ENCODE results near the gene GPR3. TPM values are rescaled to one million over a fixed set of nuclear protein-coding genes. Genes with fewer than 3 reads are reported as not detected.

Gene GPR3
- total RNA-seq, 4 donors from 2014 or later: not detected

DNA sequence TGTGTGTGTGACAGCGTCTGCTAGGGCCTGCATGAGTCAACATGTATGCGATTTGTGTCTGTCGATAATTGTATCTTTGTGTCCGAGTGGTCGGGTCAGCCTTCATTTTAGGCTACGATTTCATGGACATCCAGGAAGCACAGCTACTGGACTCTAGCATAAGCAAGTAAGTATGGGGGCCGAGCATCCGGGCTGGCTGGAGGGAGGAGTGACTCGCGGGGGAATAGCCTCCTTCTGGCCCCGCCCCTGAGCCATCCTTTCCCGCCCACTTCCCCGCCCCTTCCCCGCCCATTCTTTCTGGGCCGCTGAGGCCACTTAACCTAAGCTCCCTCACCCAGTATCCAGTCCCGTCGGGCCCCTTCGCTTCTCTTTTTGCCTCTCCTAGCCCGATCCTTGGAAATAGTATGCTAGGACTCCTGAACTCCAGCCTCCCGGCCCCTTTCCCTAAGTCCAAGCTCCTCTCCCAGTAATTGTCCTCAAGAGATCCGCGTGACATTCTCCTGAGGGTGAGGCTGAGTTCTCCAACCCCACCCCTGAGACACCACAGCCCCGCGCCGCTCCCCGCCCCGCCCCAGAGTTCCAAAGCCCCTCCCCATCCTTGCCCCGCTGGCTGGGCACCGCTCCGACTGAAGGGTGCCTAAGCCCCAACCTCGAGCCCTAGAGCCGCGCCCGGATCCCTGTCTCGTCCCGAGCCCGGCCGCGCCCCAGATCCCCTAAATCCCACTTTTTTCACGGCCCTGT is 26.9 kb upstream of the GPR3 start:
- Histone ChIP-seq H3K27me3 (no peaks in the 10 kb centered on the region), H3K36me3 (peaks cover 0 to 11% (median 0%) of the 10 kb centered on the region in 3 donors), H3K27ac (peak overlapping the region; percentile 86 to 99 (median 92)), H3K4me3 (peak overlapping the region; percentile 51 to 93 (median 70)), H3K4me1 (peaks cover 0 to 22% (median 11%) of the 10 kb centered on the region in 4 donors), H3K9me3 (no peaks in the 10 kb centered on the region)
- peak; percentile 91 to 96 (median 92) for DNase-seq
- TF ChIP-seq, protein P1, sequence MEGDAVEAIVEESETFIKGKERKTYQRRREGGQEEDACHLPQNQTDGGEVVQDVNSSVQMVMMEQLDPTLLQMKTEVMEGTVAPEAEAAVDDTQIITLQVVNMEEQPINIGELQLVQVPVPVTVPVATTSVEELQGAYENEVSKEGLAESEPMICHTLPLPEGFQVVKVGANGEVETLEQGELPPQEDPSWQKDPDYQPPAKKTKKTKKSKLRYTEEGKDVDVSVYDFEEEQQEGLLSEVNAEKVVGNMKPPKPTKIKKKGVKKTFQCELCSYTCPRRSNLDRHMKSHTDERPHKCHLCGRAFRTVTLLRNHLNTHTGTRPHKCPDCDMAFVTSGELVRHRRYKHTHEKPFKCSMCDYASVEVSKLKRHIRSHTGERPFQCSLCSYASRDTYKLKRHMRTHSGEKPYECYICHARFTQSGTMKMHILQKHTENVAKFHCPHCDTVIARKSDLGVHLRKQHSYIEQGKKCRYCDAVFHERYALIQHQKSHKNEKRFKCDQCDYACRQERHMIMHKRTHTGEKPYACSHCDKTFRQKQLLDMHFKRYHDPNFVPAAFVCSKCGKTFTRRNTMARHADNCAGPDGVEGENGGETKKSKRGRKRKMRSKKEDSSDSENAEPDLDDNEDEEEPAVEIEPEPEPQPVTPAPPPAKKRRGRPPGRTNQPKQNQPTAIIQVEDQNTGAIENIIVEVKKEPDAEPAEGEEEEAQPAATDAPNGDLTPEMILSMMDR (IDR thresholded peaks at IDR 0.05): no peak
- peak in 1 of 2 donors; percentile 52 for TF ChIP-seq POLR2A (IDR thresholded peaks at IDR 0.05)

DNA sequence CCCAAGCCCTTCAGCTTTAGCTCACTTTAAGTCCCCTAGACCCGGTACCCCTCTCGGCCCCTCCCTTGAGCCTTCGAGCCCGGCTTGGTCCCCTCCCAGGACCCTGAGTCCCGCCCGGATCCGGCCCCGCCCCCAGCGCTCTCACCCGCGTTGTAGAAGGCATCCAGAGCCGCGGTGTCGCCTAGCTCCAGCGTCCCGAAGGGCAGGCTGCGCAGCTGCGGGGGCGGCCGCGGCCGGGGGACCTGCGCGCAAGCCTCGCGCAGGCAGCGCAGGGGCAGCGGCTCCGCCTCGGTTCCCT is 26.4 kb upstream of the GPR3 start:
- peaks cover 0 to 22% (median 9%) of the 10 kb centered on the region in 4 donors for H3K4me1 ChIP-seq
- DNase-seq: peak; percentile 80 to 91 (median 87)

DNA sequence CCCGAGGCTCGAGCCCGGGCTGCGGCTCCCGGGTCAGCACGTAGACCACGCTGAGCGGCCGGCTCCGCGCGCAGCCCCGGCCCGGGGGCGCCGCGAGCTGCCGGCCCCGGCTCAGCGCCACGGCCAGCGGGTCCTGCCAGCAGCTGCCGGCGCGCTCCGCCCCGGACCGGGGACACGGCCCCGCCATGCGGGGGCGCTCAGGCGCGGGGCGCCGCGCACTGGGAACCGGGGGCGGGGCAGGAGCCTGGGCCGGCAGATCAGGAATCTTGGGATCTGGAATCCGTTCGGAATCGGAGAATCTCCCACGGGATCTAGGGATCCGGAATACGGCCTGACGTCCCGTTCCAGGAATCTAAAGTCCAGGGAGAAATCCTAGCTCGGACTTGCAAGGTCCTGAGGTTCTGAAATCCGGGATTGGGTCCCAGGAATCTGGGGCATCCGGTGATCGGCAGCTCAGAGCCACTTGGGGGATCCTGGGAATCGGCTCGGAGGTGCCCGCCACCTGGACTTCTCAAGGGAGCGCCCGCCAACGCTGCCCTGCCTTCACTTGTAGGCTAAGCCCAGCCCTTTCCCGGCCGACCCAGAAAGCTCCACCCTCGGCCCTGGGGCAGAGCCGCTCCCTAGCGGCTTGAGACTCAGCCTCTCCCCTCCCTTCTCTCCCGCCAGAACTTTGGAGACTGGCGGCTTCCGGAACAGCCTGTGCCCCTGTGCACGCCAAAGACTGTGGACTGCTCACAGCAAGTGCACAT is 25.8 kb upstream of the GPR3 start, which contains the start of gene MAP3K6:
Gene MAP3K6 (minus strand): TSS at position 551 of the 749 bp plus-strand sequence. CDS start 364 bp downstream, at position 187.
- Histone ChIP-seq H3K4me3 (peak within 1 kb of the TSS; percentile 51 to 93 (median 70)), H3K27me3 (no peaks in the 10 kb centered on the region), H3K9me3 (no peaks in the 10 kb centered on the region), H3K4me1 (peaks cover 0 to 22% (median 9%) of the 10 kb centered on the region in 4 donors), H3K27ac (peak within 1 kb of the TSS; percentile 86 to 99 (median 92)), H3K36me3 (peaks cover 0 to 11% (median 0%) of the 10 kb centered on the region in 3 donors)
- TF ChIP-seq, protein P1 (IDR thresholded peaks at IDR 0.05): peak in 4 of 6 experiments; percentile 22 to 45 (median 30)
- TF ChIP-seq POLR2A (IDR thresholded peaks at IDR 0.05): peak; percentile 56 to 63
- DNase-seq: peak; percentile 59 to 89 (median 89)

More for the DNA sequence above, 26.4 kb upstream of the GPR3 start:
- Histone ChIP-seq H3K27me3 (no peaks in the 10 kb centered on the region), H3K4me3 (peak overlapping the region; percentile 51 to 93 (median 70)), H3K27ac (peak overlapping the region; percentile 86 to 99 (median 92)), H3K36me3 (peaks cover 0 to 11% (median 0%) of the 10 kb centered on the region in 3 donors), H3K9me3 (no peaks in the 10 kb centered on the region)
- TF ChIP-seq, protein P1 (IDR thresholded peaks at IDR 0.05): no peak
- TF ChIP-seq POLR2A (IDR thresholded peaks at IDR 0.05): no peak

DNA sequence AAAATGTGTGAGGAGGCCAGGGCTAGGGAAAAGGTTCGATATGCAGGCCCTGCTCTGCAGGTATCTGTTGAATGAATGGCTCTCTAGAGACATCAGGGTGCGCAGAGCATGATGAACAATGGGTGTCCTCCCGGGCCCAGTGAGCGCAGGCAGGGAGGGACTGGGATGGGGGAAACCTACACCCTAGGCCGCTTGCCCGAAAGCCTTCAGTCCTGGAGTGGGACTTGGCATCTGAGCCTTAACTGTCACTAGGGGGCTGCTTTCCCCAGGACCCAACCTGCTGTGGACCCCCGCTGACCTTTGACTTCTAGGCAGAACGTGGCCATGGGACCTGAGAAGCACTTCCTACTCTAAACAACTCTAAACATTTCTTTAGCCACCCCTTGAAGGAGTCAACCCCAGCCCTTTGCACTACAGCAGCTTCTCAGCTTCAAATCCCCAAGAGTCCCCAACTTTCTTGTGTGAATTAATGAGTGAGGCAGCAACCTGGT is 25.2 kb upstream of the GPR3 start:
- Histone ChIP-seq H3K4me3 (peak overlapping the region in 3 of 4 donors; percentile 55 to 93 (median 86)), H3K27ac (peak overlapping the region; percentile 86 to 99 (median 92)), H3K36me3 (peaks cover 0 to 11% (median 0%) of the 10 kb centered on the region in 3 donors), H3K4me1 (peaks cover 0 to 22% (median 9%) of the 10 kb centered on the region in 4 donors), H3K27me3 (no peaks in the 10 kb centered on the region), H3K9me3 (no peaks in the 10 kb centered on the region)
- TF ChIP-seq, protein P1 (IDR thresholded peaks at IDR 0.05): no peak
- no peak for TF ChIP-seq POLR2A (IDR thresholded peaks at IDR 0.05)
- DNase-seq: no peak

GRCh38 chr1:27368869-27369582 is 23.4 kb upstream of the GPR3 start:
- Histone ChIP-seq H3K9me3 (no peaks in the 10 kb centered on the region), H3K36me3 (no peaks in the 10 kb centered on the region), H3K4me3 (no peak overlapping the region), H3K4me1 (peaks cover 0 to 22% (median 9%) of the 10 kb centered on the region in 4 donors), H3K27me3 (no peaks in the 10 kb centered on the region), H3K27ac (peak overlapping the region in 1 of 4 donors; percentile 22)
- TF ChIP-seq POLR2A (IDR thresholded peaks at IDR 0.05): no peak
- TF ChIP-seq, protein P1 (IDR thresholded peaks at IDR 0.05): peak in 1 of 6 experiments; percentile 27
- no peak for DNase-seq

Data from Peyer's patch (tissue), 4 donors.